ENCODE results near the gene PPFIA4. TPM values are rescaled to one million over a fixed set of nuclear protein-coding genes. Genes with fewer than 3 reads are reported as not detected.

Gene PPFIA4
- total RNA-seq, 2 donors from 2014 or later, result 38.1 to 244 TPM

Other genes with a start within 250 kb of the PPFIA4 start
- 100 to 1,000 TPM; 124 to 176 TPM for gene KDM5B, start 218.1 kb upstream of the PPFIA4 start, total RNA-seq
- gene PCAT6, start 215.5 kb upstream of the PPFIA4 start, total RNA-seq, result 1 to 10 TPM; 1.8 to 4.0 TPM
- gene RABIF, start 137.3 kb upstream of the PPFIA4 start, total RNA-seq, result 10 to 100 TPM in 1 of 2 donors, 1 to 10 TPM in 1; 9.2 to 15.6 TPM
- 10 to 100 TPM; 31.6 to 34.1 TPM for gene KLHL12, start 99.3 kb upstream of the PPFIA4 start, total RNA-seq
- gene ADIPOR1, start 68.2 kb upstream of the PPFIA4 start, total RNA-seq, result 100 to 1,000 TPM in 1 of 2 donors, 10 to 100 TPM in 1; 71.0 to 102 TPM
- gene CYB5R1, start 59.2 kb upstream of the PPFIA4 start, total RNA-seq, result 10 to 100 TPM; 19.6 to 19.7 TPM
- gene TMEM183A, start 19.1 kb upstream of the PPFIA4 start, total RNA-seq, result 10 to 100 TPM; 50.1 to 62.6 TPM
- gene MYOG, start 59.5 kb downstream of the PPFIA4 start, total RNA-seq, result not detected
- gene ADORA1, start 101.2 kb downstream of the PPFIA4 start, total RNA-seq, result not detected
- gene MYBPH, start 149.3 kb downstream of the PPFIA4 start, total RNA-seq, result not detected
- not detected for gene CHI3L1, start 160.2 kb downstream of the PPFIA4 start, total RNA-seq
- 1 to 10 TPM; 2.8 to 6.7 TPM for gene CHIT1, start 203.2 kb downstream of the PPFIA4 start, total RNA-seq